GM18507 (cell line): Measurements from ENCODE around the gene TAS2R16.

Experiments used
- DNase-seq: peaks from one replicate; pipeline ENCODE4 v3.0.0; 2011; ENCODE audit warnings: low read depth; ENCODE audit not compliant: insufficient read length; ENCODE audit errors: extremely low spot score
- FAIRE-seq: peaks from 2 replicates; lab custom pipeline; 2011; peaks lifted over from hg19 to GRCh38; lab: Jason Lieb, UNC

Gene TAS2R16, protein sequence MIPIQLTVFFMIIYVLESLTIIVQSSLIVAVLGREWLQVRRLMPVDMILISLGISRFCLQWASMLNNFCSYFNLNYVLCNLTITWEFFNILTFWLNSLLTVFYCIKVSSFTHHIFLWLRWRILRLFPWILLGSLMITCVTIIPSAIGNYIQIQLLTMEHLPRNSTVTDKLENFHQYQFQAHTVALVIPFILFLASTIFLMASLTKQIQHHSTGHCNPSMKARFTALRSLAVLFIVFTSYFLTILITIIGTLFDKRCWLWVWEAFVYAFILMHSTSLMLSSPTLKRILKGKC

GRCh38 chr7:122995600-122995999, at the start of gene TAS2R16:
TSS of gene TAS2R16 (minus strand) at chr7:122995700. CDS start at chr7:122995634, 66 bp downstream.
- FAIRE-seq = no peak
- no peak for DNase-seq

- FAIRE-seq = no peak
- DNase-seq = no peak
Measured at GRCh38 chr7:123043642-123044041, 48.1 kb upstream of the TAS2R16 start.

GRCh38 chr7:123041101-123041500, 45.6 kb upstream of the TAS2R16 start:
- FAIRE-seq (no peak), DNase-seq (no peak)

DNA sequence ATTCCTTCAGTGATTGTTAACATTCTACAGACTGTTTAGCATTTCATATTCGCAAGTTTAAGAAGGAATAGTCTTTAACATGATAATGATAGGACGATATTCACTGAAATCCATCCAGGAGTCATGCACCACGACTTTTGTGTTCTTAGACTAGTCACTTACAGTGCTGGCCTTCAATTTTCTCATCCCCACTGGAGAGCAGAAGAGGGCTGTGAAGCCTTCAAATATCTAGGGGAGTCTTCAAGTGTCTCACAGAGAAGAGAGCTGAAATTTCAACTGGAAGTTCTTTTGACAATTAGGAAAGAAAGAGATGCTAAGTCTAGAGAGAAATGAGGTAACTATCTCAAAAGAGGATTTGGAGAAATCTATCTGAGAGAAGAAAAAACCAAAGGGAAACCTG, 43.8 kb upstream of the TAS2R16 start:
- DNase-seq = no peak
- no peak for FAIRE-seq

DNA sequence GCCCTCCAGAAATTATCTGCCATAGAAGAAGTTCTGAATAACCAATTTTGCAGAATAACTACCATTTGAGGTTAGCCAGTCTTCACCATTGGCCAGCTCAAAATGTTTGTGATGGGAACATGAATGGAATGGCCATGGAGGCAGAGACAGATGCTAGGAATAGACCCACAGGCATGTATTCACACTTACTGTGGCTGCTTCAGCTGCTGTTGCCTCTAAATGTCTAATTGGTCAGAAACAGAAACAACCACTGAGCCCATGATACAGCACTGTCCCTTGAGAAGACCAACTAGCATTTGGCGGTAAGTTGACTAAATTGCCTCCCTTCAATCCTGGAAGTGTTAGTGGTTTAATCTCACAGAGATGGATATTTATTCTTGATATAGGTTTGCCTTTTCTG, 38.6 kb upstream of the TAS2R16 start:
- FAIRE-seq = no peak
- no peak for DNase-seq

GRCh38 chr7:123030631-123031030, 35.1 kb upstream of the TAS2R16 start:
- FAIRE-seq = no peak
- no peak for DNase-seq

- FAIRE-seq = no peak
- DNase-seq = no peak
Measured at GRCh38 chr7:123028339-123028738, 32.8 kb upstream of the TAS2R16 start.

- no peak for DNase-seq
- no peak for FAIRE-seq
Measured at GRCh38 chr7:123026251-123026650, 30.8 kb upstream of the TAS2R16 start.

DNA sequence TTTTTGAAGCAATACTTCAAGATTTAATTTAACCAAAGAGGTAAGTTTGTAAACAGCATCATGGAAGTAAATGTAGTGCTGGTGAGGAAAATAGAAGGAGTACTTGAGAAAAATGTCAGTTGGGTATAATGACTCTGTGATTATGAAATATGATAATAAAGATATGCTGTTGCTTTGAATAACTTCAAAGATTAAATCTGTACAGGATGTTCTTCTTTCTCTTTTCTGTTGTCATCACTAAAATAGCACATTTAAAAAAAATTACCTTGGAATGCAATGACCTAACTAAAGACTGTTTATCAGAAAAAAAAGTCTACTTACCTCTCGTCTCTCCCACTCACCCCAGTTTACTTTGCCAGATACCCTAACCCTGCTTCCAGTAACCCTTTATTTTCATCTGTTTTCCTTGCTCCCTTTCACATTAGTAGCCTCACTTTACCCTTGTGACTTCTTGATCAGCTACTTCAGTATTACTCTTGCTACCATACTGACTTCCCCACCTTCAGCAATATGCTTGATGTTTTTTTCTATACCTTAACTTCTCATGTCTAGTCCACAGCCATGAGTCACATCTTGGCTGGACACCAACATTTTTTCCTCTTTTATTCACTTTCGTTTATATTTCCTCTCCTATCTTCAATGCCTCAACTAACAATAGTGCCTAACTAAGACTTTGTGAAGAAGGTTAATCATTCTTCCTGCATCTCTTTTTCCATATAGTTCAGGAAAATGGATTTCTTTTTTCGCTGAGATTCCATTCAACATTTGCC, 29.7 kb upstream of the TAS2R16 start:
- FAIRE-seq (no peak), DNase-seq (no peak)

- DNase-seq (no peak), FAIRE-seq (no peak)
Measured at GRCh38 chr7:123023126-123023525, 27.6 kb upstream of the TAS2R16 start.

DNA sequence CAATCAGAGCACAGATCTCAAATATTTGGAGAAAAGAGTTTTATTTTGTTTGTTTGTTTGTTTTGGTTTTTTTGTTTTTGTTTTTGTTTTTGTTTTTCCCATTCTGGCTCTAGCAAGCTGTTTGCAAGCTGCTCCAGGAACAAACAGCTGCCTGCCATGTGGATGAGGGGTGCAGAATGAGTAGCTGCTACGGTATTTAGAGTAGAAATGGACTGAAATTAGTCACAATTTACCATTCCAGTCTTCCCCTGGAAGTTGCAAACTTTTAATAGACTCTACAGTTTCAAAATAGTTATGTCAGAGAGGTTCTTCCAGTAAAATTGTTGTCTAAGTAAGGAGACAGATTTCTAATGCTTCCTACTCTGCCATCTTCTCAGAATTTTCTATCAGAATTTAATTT, 27.1 kb upstream of the TAS2R16 start:
- DNase-seq = no peak
- no peak for FAIRE-seq

GRCh38 chr7:123012435-123012834, 16.9 kb upstream of the TAS2R16 start:
- DNase-seq (no peak), FAIRE-seq (no peak)

- no peak for FAIRE-seq
Measured at GRCh38 chr7:123011766-123012369, 16.4 kb upstream of the TAS2R16 start.

DNA sequence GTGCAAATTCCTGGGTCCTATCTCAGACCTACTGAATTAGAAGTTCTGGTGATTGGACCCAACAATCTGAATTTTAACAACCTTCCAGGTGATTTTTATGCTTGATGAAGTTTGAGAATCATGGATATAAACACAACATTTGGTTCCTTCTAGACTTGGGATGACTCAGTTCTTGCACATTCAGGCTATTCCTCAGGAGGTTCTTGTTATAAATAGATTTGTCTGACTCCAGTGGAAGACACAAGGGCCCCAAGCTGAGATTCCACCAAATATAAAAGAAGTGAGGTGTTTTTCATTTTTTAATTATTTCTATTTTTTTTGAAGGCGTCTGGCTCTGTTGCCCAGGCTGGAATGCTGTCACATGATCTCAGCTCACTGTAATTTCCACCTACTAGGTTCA, 9.4 kb upstream of the TAS2R16 start:
- no peak for FAIRE-seq
- DNase-seq = no peak

More at GRCh38 chr7:123011766-123012369, 16.4 kb upstream of the TAS2R16 start:
- DNase-seq = no peak

GRCh38 chr7:123003539-123004126, 8.1 kb upstream of the TAS2R16 start:
- FAIRE-seq = no peak
- no peak for DNase-seq

- no peak for DNase-seq
Measured at GRCh38 chr7:122989577-122989976, 5.9 kb downstream of the TAS2R16 start.

DNA sequence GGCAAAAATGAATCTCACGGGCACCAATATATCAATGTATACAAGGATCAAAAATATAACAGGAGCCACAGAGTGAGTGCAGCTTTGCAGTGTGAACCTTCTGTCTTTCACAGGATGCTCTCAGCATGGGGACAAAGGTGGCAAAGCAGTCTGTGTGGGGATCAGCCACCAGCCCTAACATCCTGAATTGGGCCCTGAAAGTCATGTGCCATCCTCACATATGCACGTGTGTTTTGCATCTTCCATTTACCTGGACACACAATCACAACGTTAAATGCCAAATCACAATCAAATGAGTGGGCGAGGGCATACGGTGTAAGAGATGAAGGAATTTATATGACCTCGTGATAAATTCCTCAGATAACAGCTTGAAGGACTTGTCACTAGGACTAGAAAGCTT, 6.5 kb downstream of the TAS2R16 start:
- DNase-seq (no peak), FAIRE-seq (no peak)

More at GRCh38 chr7:122989577-122989976, 5.9 kb downstream of the TAS2R16 start:
- no peak for FAIRE-seq

DNA sequence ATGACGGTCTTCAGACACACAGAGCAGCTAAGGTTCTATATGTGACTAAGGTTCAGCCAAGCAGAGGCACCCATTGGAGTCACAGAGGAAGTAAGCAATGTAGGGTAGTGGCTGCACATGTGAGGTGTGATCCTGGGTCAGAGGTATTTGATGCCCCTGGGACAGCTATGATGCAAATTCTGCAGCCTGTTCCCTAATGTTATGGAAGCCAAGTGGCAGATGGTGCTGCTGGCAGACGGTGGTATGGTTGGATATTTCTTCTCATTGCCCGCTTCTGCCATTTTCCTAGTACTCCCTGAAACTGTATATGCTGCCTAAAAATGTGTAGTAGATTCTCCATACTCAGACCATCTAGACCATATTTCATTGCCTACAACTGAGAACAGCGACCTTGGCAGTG, 7.2 kb downstream of the TAS2R16 start:
- DNase-seq (no peak), FAIRE-seq (no peak)

- no peak for DNase-seq
- FAIRE-seq = no peak
Measured at GRCh38 chr7:122987463-122987862, 8.0 kb downstream of the TAS2R16 start.

DNA sequence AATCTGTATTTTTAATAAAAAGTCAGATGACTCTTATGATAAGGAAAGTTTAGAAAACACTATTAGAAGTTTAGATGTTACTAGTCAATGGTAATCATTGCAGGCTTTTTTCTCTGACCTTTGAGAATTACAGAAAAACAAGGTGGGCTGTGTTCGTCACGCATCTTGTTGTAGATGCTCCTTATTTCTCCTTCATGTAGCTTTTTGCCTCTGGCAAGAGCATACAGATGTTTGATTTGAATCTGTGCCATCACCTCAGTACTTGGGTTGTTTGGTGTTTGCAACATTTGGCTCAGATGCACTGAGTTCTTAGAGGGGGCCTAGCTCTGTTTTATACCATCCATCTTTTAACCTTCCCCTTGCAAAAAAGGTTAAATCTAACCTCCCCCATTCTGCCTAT, 11.5 kb downstream of the TAS2R16 start:
- no peak for FAIRE-seq
- DNase-seq = no peak
